Germinal center (tissue), 1 donor: Measurements from ENCODE around the gene CCDC117.
"Not testable (repeated sequence)": the region's sequence is repeated elsewhere in the genome, so short reads cannot be mapped to it uniquely, and the experiment has no call there.

ENCODE experiments used
- DNase-seq: peaks from one replicate; pipeline ENCODE4 v3.0.0; 2012; ENCODE audit warnings: mixed read lengths, low spot score

CCDC117 gene

GRCh38 chr22:28772633-28773460 lies at the start of gene CCDC117:
TSS of gene CCDC117 (plus strand) at chr22:28772695. CDS start at chr22:28772850, 155 bp downstream.
- DNase-seq = peak; percentile 96

DNA sequence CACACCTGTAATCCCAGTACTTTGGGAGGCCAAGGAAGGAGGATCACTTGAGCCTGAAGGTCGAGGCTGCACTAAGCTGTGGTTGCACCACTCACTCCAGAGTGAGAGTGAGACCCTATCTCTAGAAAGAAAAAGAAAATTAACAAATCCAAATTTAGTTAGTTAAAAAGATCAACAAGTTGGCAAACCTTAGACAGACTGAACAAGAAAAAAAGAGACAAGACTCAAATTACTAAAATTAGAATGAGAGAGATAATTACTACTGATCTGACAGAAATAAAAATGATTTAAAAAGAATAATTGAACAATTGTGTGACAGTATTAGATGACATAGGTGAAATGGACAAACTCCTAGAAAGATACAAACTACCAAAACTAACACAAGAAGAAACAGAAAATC lies 44.5 kb upstream of the CCDC117 start:
- no peak for DNase-seq

DNA sequence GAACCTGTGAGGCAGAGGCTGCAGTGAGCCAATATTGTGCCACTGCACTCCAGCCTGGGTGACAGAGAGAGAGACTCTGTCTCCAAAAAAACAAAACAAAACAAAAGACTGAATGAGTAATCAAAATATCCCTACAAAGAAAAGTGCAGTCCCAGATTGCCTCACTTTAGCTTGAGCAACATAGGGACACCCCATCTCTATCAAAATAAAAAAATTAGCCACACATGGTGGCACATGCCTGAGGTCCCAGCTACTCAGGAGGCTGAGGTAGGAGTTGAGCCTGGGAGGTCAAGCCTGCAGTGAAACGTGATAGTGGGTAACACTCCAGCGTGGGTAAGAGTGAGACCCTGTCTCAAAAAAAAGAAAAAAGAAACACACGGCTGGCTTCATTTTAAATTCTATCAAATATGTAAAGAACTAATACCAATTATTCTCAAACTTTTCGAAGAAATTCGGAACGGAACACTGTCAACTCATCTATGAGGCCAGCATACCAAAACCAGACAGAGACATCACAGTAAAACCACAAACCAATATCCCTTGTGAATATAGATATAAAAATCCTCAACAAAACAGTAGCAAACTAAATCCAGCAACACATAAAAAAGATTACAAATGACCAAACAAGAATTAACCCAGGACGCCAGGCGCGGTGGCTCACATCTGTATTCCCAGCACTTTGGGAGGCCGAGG lies 43.7 kb upstream of the CCDC117 start:
- no peak for DNase-seq

DNA sequence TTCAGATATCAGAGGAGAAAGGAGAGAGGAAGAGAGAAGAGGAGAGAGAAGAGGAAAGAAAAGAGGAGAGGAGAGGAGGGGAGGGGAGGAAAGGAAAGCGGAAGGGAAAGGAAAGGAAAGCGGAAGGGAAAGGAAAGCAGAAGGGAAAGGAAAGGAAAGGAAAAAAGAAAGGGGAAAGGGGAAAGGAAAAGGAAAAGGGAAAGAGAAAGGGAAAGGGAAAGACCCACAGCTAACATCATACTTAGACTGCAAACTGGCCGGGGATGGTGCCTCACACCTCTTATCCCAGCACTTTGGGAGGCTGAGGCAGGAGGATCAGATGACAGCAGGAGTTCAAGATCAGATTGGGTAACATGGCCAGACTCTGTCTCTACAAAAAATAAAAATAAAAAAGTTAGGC lies 42.3 kb upstream of the CCDC117 start:
- DNase-seq = no peak

DNA sequence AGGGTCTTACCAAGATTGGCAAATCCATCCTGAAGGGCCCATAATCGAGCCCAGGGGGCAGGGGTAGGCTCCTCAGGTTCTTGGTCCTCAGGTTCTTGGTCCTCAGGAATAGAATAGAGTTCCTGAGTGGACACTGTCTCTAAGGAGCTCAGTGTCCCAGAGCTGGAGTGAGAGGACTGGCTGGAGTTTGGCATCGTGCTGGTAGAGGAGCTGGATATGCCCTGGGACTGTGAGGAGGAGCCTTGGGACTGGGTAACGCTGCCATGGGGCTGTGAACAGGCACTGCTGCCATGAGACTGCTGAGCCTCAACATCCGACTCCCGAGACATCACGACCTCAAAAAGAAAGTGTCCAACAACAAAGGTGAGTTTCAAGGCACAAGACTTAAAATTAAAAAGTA lies 38.1 kb upstream of the CCDC117 start:
- no peak for DNase-seq

DNA sequence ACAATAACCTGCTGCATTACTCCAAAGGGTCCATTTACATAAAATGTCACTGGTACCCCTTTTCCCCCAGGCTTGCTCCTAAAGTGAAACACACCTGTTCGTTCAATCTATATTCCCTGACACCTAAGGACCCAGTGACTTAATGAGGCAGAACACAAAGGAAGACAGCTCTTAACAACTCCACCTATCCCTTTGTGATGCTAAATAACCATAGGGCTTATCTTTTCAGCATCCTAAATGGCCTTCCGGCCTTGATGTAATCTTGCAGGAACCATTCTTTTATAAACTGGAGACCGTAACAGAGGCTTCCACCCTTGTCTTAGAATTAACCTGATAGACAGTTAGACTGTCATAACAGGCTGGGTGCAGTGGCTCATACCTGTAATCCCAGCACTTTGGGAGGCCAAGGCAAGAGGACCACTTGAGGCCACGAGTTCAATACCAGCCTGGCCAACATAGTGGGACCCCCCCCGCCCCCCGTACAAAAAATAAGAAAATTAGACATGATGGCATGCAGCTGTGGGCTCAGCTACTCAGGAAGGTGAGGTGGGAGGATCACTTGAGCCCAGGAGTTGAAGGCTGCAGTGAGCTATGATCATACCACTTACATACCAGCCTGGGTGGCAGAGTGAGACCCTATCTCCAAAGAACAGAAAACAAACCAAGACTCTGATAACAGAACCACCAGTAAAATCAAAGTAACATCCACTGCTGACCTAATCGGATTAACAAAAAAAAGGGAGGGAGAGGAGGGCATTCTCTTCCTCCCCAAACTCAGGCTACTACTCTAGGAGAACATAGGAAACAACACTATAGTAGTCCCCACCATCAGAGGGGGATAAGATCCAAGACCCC lies 36.0 kb upstream of the CCDC117 start:
- no peak for DNase-seq

DNA sequence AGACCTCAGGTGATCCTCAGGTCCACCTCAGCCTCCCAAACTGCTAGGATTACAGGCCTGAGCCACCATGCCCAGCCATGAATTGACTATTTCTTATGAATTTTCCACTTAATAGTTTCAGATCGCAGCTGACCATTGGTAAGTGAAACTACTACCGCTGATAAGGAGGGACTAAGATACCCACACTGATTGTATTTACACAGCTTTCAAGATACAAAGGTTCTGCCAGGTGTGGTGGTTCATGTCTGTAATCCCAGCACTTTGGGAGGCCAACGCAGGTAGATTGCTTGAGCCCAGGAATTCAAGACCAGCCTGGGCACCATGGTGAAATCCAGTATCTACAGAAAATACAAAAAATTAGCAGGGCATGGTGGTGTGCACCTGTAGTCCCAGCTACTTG lies 34.8 kb upstream of the CCDC117 start:
- no peak for DNase-seq

GRCh38 chr22:28738876-28739275 lies 33.6 kb upstream of the CCDC117 start:
- DNase-seq = not testable (repeated sequence)

GRCh38 chr22:28741200-28741784 lies 31.2 kb upstream of the CCDC117 start:
- no peak for DNase-seq

- peak; percentile 98 for DNase-seq
Measured at GRCh38 chr22:28741785-28742561, 30.5 kb upstream of the CCDC117 start, which contains the start of the genes CHEK2 and HSCB. TSS of gene CHEK2 (minus strand) at chr22:28741820. CDS start at chr22:28734721, 7,099 bp downstream. TSS of gene HSCB (plus strand) at chr22:28742039. CDS start at chr22:28742096, 57 bp downstream.

DNA sequence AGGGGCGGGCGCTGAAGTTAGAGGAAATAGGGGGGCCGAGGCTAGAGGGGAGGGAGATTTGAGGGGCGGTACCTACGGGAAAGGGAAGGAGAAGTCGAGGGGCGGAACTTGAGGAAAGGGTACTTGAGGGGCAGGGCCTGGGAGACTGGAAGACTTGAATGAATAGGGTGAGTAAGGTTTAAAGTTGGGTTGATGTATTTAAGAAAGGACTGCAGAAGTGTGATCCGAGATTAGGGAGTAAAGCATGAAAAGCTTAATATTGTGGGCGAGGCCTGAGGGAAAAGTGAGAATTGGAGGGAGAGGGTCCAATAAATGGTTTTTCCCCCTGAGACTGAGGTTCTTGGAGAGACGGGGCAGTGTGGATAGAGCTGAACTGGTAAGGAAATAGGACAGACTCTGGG lies 29.9 kb upstream of the CCDC117 start:
- DNase-seq = no peak

DNA sequence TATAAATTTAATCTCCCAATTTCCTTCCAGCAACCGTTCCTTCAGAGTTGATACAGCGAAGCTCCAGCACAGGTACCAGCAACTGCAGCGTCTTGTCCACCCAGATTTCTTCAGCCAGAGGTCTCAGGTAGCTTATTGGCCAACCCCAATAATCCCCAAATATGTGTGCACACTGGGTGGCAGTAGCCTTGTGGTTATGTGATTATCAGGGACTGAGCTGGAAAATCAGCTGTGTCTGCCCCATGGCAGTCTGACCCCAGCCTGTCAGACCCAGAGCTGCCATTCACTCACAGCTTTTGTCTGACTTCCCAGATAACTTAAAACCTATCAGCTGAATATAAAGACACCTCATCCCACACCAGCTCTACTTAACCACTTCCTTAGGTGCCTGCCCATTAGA lies 28.6 kb upstream of the CCDC117 start:
- no peak for DNase-seq

GRCh38 chr22:28750471-28750881 lies 22.0 kb upstream of the CCDC117 start:
- no peak for DNase-seq

- DNase-seq = not testable (repeated sequence)
Measured at GRCh38 chr22:28754512-28754911, 18.0 kb upstream of the CCDC117 start.

- DNase-seq = peak; percentile 32
Measured at GRCh38 chr22:28759861-28760560, 12.5 kb upstream of the CCDC117 start.

- no peak for DNase-seq
Measured at GRCh38 chr22:28761449-28761755, 11.1 kb upstream of the CCDC117 start.

GRCh38 chr22:28762000-28762399 lies 10.5 kb upstream of the CCDC117 start:
- not testable (repeated sequence) for DNase-seq

DNA sequence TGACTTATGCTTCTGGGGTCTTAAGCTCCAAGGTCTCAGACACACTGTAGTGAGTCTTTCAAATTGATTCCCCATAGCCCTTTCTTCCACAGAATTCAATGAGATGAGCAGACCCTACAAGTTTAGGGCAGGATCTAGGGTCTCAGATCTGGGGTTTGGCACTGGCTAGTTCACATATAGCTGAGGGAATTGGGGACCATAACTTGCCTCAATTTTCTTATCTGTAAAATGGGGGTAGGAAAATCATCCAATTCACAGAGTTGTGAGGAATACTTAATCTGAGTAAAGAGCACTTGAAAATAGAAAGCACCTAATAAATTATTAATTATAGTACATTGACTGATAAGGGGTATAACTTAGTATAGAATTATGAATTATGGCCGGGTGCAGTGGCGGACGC lies 5.9 kb upstream of the CCDC117 start:
- no peak for DNase-seq

- DNase-seq = no peak
Measured at GRCh38 chr22:28768701-28769393, 3.6 kb upstream of the CCDC117 start.
